ENCODE results near the gene SMURF1. TPM values are rescaled to one million over a fixed set of nuclear protein-coding genes. Genes with fewer than 3 reads are reported as not detected.

Gene SMURF1
- total RNA-seq, 6 experiments from 2014 or later = 8.8 to 14.1 (median 10.9) TPM

DNA sequence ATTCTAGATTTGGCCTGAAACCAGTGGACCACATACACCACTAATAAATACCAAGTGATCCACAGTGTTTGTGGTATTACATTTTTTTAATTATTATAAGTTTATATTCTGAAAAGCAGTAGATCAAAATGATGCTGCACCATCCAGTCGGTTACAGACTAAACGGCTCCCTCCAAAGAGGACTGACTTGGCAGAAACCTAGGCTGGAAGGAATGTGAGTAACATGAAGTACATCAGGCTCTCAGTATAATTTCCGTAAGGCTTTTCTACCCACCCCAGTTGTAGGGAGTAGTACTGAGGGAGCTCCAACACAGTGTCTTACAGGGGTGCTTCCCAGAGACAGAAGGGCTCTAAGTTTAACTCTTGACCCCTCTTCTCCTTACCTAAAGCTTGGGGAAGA lies 146.1 kb downstream of the SMURF1 start:
- Histone ChIP-seq H3K9me3 (no peaks in the 10 kb centered on the region), H3K27me3 (no peaks in the 10 kb centered on the region), H3K36me3 (peaks cover 0 to 39% (median 15%) of the 10 kb centered on the region in 4 donors), H3K4me3 (no peak overlapping the region), H3K4me1 (no peaks in the 10 kb centered on the region), H3K27ac (no peak overlapping the region)
- DNase-seq = no peak
- TF ChIP-seq POLR2A (IDR thresholded peaks at IDR 0.05) = no peak
- ATAC-seq = no peak
- 90% methylated on average over 3 of the region's 3 CpGs for WGBS (ENCODE audit: insufficient coverage, low coverage, low lambda C conversion rate, missing lambda C conversion rate)
- intact Hi-C loops (cut with DNase I) = no loop called here

DNA sequence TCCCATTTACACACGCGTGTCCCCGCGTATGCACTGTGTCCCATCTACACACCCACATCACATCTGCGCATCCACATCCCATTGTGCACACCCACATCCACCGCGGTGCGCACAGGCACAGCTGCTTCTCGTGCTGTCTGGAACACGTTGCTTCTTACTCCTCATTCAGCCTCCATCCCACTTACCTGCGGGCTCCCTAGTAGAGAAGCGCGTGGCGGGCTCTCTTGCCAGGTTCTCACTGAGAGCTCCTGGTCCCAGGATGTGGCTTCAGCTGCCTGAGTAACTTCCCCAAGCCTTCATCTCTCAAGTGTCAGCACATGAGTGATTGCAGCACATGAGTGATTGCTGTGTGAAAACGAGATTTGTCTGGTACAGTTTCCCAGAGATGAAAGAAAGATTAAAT lies 147.8 kb downstream of the SMURF1 start:
- no peak for TF ChIP-seq POLR2A (IDR thresholded peaks at IDR 0.05)
- TF ChIP-seq, protein P1, sequence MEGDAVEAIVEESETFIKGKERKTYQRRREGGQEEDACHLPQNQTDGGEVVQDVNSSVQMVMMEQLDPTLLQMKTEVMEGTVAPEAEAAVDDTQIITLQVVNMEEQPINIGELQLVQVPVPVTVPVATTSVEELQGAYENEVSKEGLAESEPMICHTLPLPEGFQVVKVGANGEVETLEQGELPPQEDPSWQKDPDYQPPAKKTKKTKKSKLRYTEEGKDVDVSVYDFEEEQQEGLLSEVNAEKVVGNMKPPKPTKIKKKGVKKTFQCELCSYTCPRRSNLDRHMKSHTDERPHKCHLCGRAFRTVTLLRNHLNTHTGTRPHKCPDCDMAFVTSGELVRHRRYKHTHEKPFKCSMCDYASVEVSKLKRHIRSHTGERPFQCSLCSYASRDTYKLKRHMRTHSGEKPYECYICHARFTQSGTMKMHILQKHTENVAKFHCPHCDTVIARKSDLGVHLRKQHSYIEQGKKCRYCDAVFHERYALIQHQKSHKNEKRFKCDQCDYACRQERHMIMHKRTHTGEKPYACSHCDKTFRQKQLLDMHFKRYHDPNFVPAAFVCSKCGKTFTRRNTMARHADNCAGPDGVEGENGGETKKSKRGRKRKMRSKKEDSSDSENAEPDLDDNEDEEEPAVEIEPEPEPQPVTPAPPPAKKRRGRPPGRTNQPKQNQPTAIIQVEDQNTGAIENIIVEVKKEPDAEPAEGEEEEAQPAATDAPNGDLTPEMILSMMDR (IDR thresholded peaks at IDR 0.05) = no peak

DNA sequence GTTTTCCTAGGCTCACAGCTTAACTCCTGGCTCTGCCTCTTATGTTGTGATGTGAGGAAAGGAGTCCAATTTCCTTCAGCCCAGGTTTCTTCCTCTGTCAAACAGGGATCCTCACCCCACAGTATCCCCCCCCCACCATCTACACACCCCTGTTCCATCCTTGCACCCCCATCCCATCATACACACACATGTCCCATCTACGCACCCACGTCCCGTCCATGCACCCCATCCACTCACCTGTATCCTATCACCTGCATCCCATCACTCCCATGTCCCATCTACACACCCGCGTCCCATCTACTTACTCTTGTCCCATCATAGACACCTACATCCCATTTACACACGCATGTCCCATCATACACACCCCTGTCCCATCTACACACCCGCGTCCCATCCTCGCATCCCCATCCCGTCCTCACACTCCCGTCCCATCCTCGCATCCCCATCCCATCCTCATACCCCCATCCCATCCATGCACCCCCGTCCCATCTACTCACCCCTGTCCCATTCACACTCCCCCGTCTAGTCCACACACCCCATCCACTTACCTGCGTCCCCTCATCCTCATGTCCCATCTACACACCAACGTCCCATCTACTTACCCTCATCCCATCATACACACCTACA lies 148.3 kb downstream of the SMURF1 start:
- Histone ChIP-seq H3K4me3 (no peak overlapping the region), H3K4me1 (no peaks in the 10 kb centered on the region), H3K9me3 (no peaks in the 10 kb centered on the region), H3K36me3 (peaks cover 0 to 58% (median 27%) of the 10 kb centered on the region in 4 donors), H3K27ac (no peak overlapping the region), H3K27me3 (no peaks in the 10 kb centered on the region)
- TF ChIP-seq, protein P1 (IDR thresholded peaks at IDR 0.05) = no peak
- TF ChIP-seq POLR2A (IDR thresholded peaks at IDR 0.05) = no peak
- ATAC-seq (no peak), DNase-seq (no peak)
- intact Hi-C loops (cut with DNase I) = no loop called here
- WGBS (ENCODE audit: insufficient coverage, low coverage, low lambda C conversion rate, missing lambda C conversion rate) = 92% methylated on average over 16 of the region's 16 CpGs

More for the DNA sequence above, 147.8 kb downstream of the SMURF1 start:
- no peak for ATAC-seq
- intact Hi-C loops (cut with DNase I) = no loop called here
- H3K9me3 ChIP-seq = no peaks in the 10 kb centered on the region
- WGBS (ENCODE audit: insufficient coverage, low coverage, low lambda C conversion rate, missing lambda C conversion rate) = 89% methylated on average over 15 of the region's 15 CpGs
- no peaks in the 10 kb centered on the region for H3K27me3 ChIP-seq
- no peaks in the 10 kb centered on the region for H3K4me1 ChIP-seq
- DNase-seq = no peak
- H3K4me3 ChIP-seq = no peak overlapping the region
- H3K36me3 ChIP-seq = peaks cover 0 to 55% (median 25%) of the 10 kb centered on the region in 4 donors
- no peak overlapping the region for H3K27ac ChIP-seq

DNA sequence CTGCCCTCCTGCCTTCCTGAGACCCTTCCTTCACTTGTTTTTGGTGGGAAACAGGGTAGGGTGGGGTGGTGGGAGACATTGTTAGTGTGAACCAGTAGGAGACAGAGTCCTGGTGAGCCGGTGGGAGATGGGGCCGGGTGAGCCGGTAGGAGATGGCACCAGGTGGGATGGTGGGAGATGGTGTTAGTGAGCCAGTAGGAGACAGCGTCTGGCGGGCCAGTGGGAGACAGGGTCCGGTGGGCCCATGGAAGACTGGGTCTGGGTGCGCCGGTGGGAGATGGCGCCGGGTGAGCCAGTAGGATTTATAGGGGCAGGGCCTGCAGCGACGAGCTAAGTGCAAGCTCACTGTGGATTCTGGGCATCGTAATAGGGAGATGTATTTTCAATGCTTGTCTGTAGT lies 148.8 kb downstream of the SMURF1 start:
- no peak overlapping the region for H3K27ac ChIP-seq
- H3K4me1 ChIP-seq = no peaks in the 10 kb centered on the region
- intact Hi-C loops (cut with DNase I) = no loop called here
- peaks cover 0 to 64% (median 27%) of the 10 kb centered on the region in 4 donors for H3K36me3 ChIP-seq
- ATAC-seq (no peak), DNase-seq (no peak)
- no peak overlapping the region for H3K4me3 ChIP-seq
- WGBS (ENCODE audit: insufficient coverage, low coverage, low lambda C conversion rate, missing lambda C conversion rate) = 96% methylated on average over 8 of the region's 13 CpGs
- TF ChIP-seq, protein P1 (IDR thresholded peaks at IDR 0.05) = no peak
- no peak for TF ChIP-seq POLR2A (IDR thresholded peaks at IDR 0.05)
- H3K27me3 ChIP-seq = no peaks in the 10 kb centered on the region
- no peaks in the 10 kb centered on the region for H3K9me3 ChIP-seq

DNA sequence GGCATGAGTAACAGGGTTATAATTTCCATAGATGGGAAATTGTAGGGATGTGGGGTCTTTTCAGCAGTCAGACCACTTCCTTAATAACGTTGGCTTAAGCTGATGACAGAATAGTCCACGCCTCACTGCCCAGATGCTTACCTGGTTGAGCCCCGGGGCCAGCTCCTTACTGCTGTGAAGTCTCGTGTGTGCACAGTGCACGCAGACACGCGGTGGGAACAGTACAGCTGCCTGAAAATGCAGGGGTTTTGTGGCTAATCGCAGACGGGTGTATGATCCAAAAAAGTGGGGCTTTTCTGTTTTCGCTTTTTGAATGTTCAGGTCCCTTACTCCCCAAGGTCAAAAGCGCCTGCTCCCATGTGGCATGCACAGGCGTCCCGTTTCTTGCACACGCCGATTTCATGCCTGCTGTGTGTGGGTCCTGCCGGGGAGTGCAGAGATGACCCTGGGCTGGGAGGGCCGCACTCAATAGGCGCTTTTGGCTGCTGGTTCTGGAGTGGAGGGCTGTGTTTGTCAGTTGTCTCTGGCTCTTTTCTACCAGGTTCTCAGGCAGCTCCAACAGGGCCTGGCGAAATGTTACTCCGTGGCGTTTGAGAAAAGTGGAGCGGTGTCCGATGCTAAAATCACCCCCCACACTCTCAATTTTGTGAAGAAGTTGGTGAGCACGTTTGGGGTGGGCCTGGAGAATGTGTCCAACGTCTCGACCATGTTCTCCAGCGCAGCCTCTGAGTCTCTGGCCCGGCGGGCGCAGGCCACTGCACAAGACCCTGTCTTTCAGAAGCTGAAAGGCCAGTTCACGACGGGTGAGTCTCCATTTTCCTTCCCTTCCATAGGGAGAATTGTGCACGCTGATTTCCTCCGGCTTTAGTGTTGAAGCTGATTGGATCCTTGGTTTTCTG lies 149.6 kb downstream of the SMURF1 start:
- DNase-seq (no peak), ATAC-seq (no peak)
- Histone ChIP-seq H3K27me3 (no peaks in the 10 kb centered on the region), H3K36me3 (peaks cover 0 to 72% (median 32%) of the 10 kb centered on the region in 4 donors), H3K4me3 (no peak overlapping the region), H3K27ac (no peak overlapping the region), H3K4me1 (no peaks in the 10 kb centered on the region), H3K9me3 (no peaks in the 10 kb centered on the region)
- TF ChIP-seq, protein P1 (IDR thresholded peaks at IDR 0.05) = no peak
- TF ChIP-seq POLR2A (IDR thresholded peaks at IDR 0.05) = no peak
- 100% methylated on average over 9 of the region's 34 CpGs for WGBS (ENCODE audit: insufficient coverage, low coverage, low lambda C conversion rate, missing lambda C conversion rate)
- intact Hi-C loops (cut with DNase I) = no loop called here
